BLaER1 (cell line): Measurements from ENCODE around the gene TUBGCP2.
"Not testable (repeated sequence)": the region's sequence is repeated elsewhere in the genome, so short reads cannot be mapped to it uniquely, and the experiment has no call there.

ENCODE experiments used
- H3K27ac ChIP-seq: shearing (Covaris generic); formaldehyde crosslinking; 2 replicates; pipeline ENCODE4 v1.8.1; 2022
- H3K27me3 ChIP-seq: shearing (Covaris generic); formaldehyde crosslinking; 2 replicates; pipeline ENCODE4 v1.8.1; 2022
- H3K36me3 ChIP-seq: shearing (Covaris generic); formaldehyde crosslinking; 2 replicates; pipeline ENCODE4 v1.8.1; 2022
- H3K4me1 ChIP-seq: shearing (Covaris generic); formaldehyde crosslinking; 2 replicates; pipeline ENCODE4 v1.8.1; 2022
- H3K4me2 ChIP-seq: shearing (Covaris generic); formaldehyde crosslinking; 2 replicates; pipeline ENCODE4 v1.8.1; 2022
- H3K4me3 ChIP-seq: shearing (Covaris generic); formaldehyde crosslinking; 2 replicates; pipeline ENCODE4 v1.8.1; 2022
- H3K9ac ChIP-seq: shearing (Covaris generic); formaldehyde crosslinking; 2 replicates; pipeline ENCODE4 v1.8.1; 2022
- H3K9me3 ChIP-seq: shearing (Covaris generic); formaldehyde crosslinking; 2 replicates; pipeline ENCODE4 v1.8.1; 2022
- H4K20me1 ChIP-seq: shearing (Covaris generic); formaldehyde crosslinking; 2 replicates; pipeline ENCODE4 v1.8.1; 2022
- Cebpa-rat ChIP-seq: shearing (Covaris generic); IDR thresholded peaks from 2 replicates; pipeline ENCODE4 v1.8.1; 2022

TUBGCP2 gene

GRCh38 chr10:133235932-133236331, 72.7 kb downstream of the TUBGCP2 start:
- Histone ChIP-seq H3K4me1 (peaks cover 59% of the 10 kb centered on the region), H3K36me3 (no peaks in the 10 kb centered on the region), H3K4me2 (no peak overlapping the region; the same call in 1 of the 2 replicates), H3K27me3 (peaks cover 91% of the 10 kb centered on the region), H3K9me3 (no peaks in the 10 kb centered on the region), H4K20me1 (peaks cover 47% of the 10 kb centered on the region), H3K27ac (no peak overlapping the region), H3K9ac (no peak overlapping the region), H3K4me3 (no peak overlapping the region)
- TF ChIP-seq Cebpa-rat: no peak

GRCh38 chr10:133235265-133235855, 73.3 kb downstream of the TUBGCP2 start:
- peak overlapping the region; percentile 36; the same call in 1 of the 2 replicates for H3K4me2 ChIP-seq
- no peaks in the 10 kb centered on the region for H3K36me3 ChIP-seq
- no peaks in the 10 kb centered on the region; the same call in 1 of the 2 replicates for H3K9me3 ChIP-seq
- no peak for TF ChIP-seq Cebpa-rat
- no peak overlapping the region for H3K27ac ChIP-seq
- H3K4me3 ChIP-seq: no peak overlapping the region
- no peak overlapping the region for H3K9ac ChIP-seq
- peaks cover 96% of the 10 kb centered on the region for H3K27me3 ChIP-seq
- H3K4me1 ChIP-seq: peaks cover 57% of the 10 kb centered on the region
- H4K20me1 ChIP-seq: peaks cover 47% of the 10 kb centered on the region

- not testable (repeated sequence) for H3K9ac ChIP-seq, H3K36me3 ChIP-seq, H3K27ac ChIP-seq, H3K4me3 ChIP-seq, H3K9me3 ChIP-seq, H3K4me2 ChIP-seq
- Histone ChIP-seq H3K4me1 (peaks cover 53% of the 10 kb centered on the region), H3K27me3 (peaks cover 97% of the 10 kb centered on the region), H4K20me1 (peaks cover 47% of the 10 kb centered on the region)
Observed at GRCh38 chr10:133234796-133235195, 73.9 kb downstream of the TUBGCP2 start.

- Histone ChIP-seq H3K9me3 (no peaks in the 10 kb centered on the region; the same call in 1 of the 2 replicates), H3K4me1 (peaks cover 44% of the 10 kb centered on the region), H3K27ac (no peak overlapping the region), H3K27me3 (peaks cover 98% of the 10 kb centered on the region), H3K36me3 (no peaks in the 10 kb centered on the region), H3K4me2 (peak overlapping the region; percentile 40; the same call in 1 of the 2 replicates), H3K9ac (no peak overlapping the region), H4K20me1 (peaks cover 36% of the 10 kb centered on the region), H3K4me3 (no peak overlapping the region)
- no peak for TF ChIP-seq Cebpa-rat
Observed at GRCh38 chr10:133231946-133232574, 76.6 kb downstream of the TUBGCP2 start.

- H3K9ac ChIP-seq: no peak overlapping the region
- H3K27me3 ChIP-seq: peaks cover 98% of the 10 kb centered on the region
- H4K20me1 ChIP-seq: peaks cover 36% of the 10 kb centered on the region
- no peak overlapping the region for H3K27ac ChIP-seq
- TF ChIP-seq Cebpa-rat: no peak
- H3K4me3 ChIP-seq: no peak overlapping the region
- peak overlapping the region; percentile 73 for H3K4me2 ChIP-seq
- H3K4me1 ChIP-seq: peaks cover 44% of the 10 kb centered on the region
- H3K9me3 ChIP-seq: no peaks in the 10 kb centered on the region; the same call in 1 of the 2 replicates
- no peaks in the 10 kb centered on the region for H3K36me3 ChIP-seq
Observed at GRCh38 chr10:133231244-133231945, 77.3 kb downstream of the TUBGCP2 start.

GRCh38 chr10:133230387-133231195, 78.1 kb downstream of the TUBGCP2 start:
- H3K4me2 ChIP-seq: peak overlapping the region; percentile 73
- H3K9ac ChIP-seq: no peak overlapping the region
- TF ChIP-seq Cebpa-rat: no peak

GRCh38 chr10:133230044-133230361, 78.7 kb downstream of the TUBGCP2 start, which contains the start of gene UTF1:
UTF1 (plus strand) TSS chr10:133230217; CDS start chr10:133230289, 72 bp downstream.
- Histone ChIP-seq H3K36me3 (no peaks in the 10 kb centered on the region), H3K4me1 (peaks cover 46% of the 10 kb centered on the region), H3K4me3 (peak within 1 kb of the TSS; percentile 53), H4K20me1 (peaks cover 28% of the 10 kb centered on the region; the same call in 1 of the 2 replicates), H3K27ac (no peak within 1 kb of the TSS), H3K4me2 (peak within 1 kb of the TSS; percentile 73), H3K9me3 (no peaks in the 10 kb centered on the region; the same call in 1 of the 2 replicates), H3K27me3 (peaks cover 95% of the 10 kb centered on the region), H3K9ac (no peak within 1 kb of the TSS)
- TF ChIP-seq Cebpa-rat: no peak

More at GRCh38 chr10:133230387-133231195, 78.1 kb downstream of the TUBGCP2 start:
- Histone ChIP-seq H3K27ac (no peak overlapping the region), H4K20me1 (peaks cover 34% of the 10 kb centered on the region; the same call in 1 of the 2 replicates), H3K9me3 (no peaks in the 10 kb centered on the region; the same call in 1 of the 2 replicates), H3K4me1 (peaks cover 46% of the 10 kb centered on the region), H3K36me3 (no peaks in the 10 kb centered on the region), H3K4me3 (peak overlapping the region; percentile 53), H3K27me3 (peaks cover 98% of the 10 kb centered on the region)

GRCh38 chr10:133229265-133230043, 79.2 kb downstream of the TUBGCP2 start:
- no peak overlapping the region for H3K27ac ChIP-seq
- peak overlapping the region; percentile 42 for H3K4me2 ChIP-seq
- peaks cover 28% of the 10 kb centered on the region; the same call in 1 of the 2 replicates for H4K20me1 ChIP-seq
- peaks cover 51% of the 10 kb centered on the region for H3K4me1 ChIP-seq
- H3K27me3 ChIP-seq: peaks cover 92% of the 10 kb centered on the region
- H3K9me3 ChIP-seq: no peaks in the 10 kb centered on the region; the same call in 1 of the 2 replicates
- no peak overlapping the region for H3K4me3 ChIP-seq
- H3K36me3 ChIP-seq: no peaks in the 10 kb centered on the region
- no peak overlapping the region for H3K9ac ChIP-seq
- TF ChIP-seq Cebpa-rat: no peak
